ENCODE results near the gene UCKL1.
A peak's percentile ranks its signal among the peaks of the same experiment; 100 is the strongest.

UCKL1 gene

DNA sequence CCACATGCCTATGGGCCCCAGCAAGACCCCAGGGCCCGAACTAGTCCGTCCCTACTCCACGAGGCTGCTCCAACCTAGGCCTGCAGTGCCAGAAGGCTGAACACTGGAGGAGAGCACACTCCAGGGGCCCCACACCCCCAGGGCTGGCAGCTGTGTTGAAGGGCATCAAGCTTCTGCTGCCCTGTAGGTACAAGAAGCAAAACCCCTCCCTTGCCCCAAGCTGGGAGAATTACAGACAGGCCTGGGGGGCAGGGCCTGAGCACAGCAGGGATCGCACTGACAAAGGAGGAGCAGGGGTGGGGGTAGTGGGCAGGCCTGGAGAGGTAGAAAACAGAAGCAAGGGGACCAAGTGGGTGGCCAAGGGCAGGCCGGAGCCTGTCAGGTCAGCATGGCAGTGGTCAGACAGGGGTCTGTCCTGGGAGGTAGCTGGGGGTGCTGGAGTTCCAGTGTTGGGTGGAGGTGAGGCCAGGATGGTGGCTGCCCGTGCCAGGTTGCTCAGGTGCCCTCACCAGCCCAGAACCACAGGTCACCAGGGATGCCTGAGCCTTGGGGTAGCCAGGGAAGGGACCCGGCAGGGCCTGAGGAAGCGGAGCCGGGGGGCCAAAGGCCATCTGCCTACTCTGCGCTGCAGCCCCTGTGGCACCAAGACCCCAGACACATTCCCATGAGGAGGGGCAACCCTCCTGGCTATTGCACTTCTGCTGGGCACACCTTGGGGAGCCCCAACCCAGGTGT lies 2.9 kb upstream of the UCKL1 start:
- no peak for DNase-seq

DNA sequence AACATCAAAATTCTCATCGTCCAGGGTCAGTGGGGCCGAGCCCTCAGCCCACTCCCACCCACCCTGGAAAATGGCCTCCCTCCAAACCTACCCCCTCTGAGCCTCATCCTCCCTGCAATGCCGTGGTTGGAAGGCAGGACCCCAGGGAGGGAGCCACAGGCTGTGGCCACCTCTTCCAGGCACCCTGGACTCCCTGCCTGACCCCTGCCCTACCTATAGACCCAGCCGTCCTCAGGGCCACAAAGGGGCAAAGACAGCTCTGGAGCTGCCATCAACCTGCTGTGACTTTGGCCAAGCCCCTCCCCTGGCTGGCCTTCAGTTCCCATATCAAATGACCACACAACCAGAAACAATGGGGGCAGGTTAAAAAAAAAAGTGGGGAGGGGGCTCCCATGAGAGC lies 2.3 kb upstream of the UCKL1 start:
- no peak for DNase-seq

DNA sequence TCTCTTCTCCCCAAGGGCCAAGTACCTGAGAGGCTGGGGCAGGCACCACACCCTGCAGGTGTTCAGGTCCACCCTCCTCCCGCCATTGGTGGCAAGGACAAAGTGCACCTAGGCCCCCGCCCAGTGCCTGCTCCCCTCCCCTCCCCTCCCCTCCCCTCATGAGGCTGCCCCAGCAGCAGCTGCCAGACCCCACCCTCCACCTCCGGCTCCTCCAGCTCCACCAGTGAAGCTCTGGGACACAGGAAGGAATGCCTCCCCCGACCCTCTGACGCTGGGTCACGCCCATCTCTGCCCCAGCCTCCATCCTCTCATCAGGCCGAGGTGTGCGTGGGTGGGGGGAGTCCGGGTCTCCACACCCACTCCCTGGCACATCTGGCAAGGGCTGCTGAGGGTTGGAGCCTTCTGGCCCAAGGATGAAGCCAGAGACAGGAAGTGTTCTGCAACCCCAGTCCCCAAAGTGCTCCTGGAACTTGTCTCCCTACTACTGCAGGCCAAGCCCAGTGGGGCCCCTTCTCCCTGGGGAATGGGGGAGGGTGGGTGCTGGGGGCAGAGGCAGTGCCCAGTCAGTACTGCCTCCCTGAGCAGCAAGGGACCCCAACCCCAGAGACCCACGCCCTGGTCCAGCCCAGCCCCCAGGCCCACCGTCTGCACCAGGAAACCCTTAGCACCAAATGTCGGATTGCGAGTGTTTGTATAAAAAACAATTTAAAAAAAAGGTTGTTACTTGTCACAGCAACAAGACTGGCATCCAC lies 1.6 kb upstream of the UCKL1 start:
- peak; percentile 55 to 79 (median 74) for DNase-seq

DNA sequence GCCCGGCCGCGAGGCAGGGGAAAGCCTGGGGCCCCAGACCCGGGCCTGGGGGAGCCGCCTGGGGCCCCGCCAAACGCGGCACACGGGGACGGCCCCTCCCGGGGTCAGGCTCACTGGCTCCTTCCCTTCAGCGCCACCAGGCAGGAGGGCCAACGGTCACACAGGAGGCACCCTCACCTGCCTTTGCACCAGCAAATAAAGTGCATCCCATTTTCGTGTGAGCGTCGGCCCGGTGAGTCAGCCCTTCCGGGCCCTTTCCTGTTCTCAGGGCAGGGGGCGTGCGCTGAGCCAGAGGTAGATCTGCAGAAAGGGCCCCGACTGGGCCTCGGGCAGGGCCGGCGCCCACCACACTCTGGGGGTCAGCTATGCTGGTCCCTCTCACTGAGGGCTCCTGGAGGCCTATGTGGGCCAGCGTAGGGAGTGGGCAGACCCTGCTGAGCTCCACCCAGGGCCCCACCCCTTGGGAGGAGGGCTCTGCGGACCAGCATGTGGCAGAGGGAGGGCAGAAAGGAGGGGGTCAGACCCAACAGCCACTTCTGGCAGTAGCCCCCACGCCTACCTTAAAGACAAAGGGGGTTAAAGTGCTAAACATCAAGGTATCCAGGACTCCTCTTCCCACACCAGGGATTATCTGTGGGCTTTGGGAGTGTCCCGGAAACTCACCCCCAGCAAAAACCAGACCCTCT lies 931 bp upstream of the UCKL1 start:
- DNase-seq = peak; percentile 39 to 74 (median 50)

DNA sequence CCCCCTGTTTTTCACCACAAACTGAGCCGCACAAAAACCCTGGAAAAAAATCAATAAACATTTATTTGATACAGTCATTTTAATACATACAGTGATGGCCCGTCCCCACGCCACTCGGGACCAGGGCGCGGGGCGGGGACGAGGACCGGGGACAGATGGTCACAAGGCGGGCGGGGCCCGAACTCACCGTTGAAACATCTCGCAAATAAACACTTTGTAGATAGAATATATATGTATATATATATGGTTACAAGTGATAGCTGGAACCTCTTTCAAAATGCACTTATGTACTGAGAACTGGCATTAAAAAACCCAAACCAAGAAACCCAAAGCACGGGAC lies 418 bp upstream of the UCKL1 start:
- no peak for DNase-seq

DNA sequence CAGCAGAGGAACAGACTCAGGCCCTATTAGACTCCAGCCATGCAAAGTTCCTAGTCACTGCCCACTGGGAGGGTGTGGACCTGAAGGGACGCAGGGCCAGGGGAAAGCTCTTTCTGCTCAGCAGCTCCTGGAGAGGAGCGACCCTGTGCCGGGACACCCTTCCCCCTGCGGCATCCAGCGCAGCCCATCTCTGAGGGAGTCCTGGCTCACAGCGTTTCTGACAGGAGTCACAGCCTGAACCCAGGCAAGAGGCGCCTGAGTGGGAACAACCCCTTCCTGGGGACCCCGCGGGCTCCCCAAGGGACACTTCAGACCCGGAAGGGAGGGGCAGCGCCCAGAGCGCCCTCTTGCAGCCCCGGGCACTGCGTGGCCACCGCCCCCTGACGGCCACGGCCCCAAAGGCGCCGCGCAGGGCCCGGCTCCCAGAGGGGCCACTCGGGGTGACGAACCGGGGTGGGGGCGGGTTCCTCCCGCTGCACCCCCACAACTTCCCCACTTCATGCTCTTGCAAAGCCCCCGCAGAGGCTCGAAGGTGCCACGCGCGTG lies 862 bp downstream of the UCKL1 start:
- DNase-seq = peak; percentile 41 to 82 (median 54)

DNA sequence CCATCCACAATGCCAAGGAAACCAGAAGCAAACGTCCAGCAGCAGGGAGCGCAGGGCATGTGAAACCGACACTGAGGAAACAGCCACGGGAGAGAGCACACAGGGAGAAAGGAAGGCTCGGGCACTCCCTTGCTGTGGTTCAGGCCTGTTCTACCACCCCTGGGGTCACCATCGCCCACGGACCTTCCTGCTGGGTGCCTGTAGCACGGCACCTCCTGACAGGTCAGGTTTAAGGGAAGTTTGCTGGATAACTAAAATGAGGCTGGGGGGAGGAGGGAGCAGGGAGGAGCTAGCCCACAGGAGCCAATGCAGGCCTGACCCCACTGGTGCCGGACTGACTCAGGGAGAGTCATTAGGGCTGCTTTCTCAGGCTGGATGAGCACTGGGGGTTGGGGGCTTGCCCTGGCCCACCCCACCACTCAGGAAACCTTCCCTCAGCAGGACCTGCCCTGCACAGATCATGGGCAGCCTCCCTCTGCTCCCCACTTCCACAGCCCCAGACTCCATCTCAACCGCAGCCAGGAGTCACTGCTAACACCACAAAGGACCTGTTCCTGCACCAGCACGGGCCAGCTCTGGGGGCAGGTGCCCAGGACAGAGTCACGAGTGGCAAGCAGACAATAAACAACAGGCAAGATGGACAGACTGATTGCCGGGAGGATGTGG lies 2.3 kb downstream of the UCKL1 start:
- DNase-seq = no peak

DNA sequence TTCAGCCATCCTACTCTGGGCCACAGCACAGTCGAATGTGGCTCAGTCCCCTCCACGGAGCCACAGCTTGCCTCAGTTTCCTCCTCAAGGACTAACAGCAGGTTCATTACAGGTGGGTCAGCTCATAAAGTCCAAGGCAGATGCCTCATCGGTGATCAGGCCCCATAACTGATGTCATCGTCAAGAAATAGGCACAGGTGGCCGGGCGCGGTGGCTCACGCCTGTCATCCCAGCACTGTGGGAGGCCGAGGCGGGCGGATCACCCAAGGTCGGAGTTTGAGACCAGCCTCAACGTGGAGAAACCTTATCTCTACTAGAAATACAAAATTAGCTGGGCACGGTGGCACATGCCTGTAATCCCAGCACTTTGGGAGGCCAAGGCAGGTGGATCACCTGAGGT lies 3.4 kb downstream of the UCKL1 start:
- DNase-seq = no peak

DNA sequence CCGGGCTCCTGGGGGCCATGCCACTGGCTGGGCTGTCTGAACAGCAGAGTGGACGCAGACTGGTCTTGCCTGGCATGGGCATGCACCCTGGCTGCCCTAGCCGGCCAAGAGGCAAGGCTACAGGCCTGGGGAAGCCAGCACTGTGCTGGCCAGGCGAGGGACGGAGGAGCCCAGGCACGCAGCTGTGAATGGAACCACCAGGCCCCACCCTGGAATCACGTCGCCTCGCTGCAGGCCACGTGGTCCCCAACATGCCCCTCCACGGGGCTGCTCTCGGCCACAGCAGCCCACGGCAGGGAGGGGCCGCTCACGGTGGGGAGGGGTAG lies 4.0 kb downstream of the UCKL1 start:
- DNase-seq = no peak

DNA sequence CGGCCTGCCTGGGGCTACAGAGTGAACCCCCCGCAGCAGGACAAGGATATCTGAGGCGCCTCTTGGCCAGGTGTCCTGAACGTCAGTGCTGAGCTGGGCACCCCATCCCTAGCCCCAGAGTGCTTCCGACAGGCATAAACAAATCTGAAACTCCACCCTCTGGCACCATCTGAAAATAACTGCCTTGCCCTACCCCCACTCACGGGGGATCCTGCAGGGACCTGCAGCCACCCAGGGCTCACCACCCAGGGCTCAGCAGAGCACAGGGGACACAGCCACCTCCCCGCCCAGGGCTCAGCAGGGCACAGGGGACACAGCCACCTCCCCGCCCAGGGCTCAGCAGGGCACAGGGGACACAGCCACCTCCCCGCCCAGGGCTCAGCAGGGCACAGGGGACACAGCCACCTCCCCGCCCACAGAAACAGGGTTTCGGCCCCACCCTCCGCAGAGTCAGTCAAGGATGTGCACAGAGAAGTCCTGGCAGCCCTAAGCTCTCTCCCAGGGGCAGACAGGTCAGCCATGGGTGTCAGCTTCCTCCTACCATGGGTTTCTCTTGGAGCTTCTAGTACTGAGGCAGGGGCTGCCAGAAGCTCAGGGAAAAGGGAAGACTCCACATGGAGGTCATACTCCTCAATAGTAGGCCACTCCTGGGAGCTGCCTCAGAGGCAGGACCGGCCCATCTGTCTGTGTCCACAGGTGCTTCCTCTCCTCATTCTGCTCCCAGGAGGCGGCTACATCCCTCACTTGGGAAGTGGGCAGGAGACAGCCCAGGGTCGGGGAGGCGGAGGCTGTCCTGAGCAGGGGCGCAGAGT lies 4.6 kb downstream of the UCKL1 start:
- no peak for DNase-seq

DNA sequence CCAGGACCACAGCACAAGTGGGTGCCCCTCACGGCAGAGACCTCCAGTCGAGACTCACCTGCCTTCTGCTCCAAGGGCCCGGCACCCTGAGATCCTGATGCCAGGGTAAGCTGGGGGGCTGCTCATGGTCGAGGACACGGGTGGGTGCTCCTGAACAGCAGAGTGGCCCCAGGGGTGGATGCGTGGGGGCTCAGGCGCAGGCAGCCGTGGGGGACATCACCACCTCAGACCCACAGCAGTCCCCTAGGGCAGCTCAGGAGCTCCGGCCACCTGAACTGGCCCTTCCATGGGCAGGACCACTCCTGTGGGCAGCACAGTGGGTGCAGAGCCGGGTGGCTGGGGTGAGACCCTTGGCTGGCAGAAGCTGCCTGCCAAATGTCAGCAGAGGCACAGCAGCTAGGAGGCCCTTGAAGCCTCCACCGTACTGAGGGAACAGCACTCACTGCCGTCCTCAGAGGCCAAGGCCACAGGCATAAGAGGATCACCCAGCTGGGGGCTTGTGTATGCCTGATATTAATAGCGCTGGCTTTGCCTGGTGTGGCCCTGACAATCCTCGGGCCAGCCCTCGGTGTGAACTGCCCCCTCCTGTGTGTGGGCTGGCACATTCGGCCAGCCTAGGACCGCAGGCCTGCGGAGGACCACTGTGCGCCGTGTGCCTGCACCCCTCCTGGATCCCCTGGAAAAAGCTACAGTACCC lies 5.4 kb downstream of the UCKL1 start:
- DNase-seq = no peak

DNA sequence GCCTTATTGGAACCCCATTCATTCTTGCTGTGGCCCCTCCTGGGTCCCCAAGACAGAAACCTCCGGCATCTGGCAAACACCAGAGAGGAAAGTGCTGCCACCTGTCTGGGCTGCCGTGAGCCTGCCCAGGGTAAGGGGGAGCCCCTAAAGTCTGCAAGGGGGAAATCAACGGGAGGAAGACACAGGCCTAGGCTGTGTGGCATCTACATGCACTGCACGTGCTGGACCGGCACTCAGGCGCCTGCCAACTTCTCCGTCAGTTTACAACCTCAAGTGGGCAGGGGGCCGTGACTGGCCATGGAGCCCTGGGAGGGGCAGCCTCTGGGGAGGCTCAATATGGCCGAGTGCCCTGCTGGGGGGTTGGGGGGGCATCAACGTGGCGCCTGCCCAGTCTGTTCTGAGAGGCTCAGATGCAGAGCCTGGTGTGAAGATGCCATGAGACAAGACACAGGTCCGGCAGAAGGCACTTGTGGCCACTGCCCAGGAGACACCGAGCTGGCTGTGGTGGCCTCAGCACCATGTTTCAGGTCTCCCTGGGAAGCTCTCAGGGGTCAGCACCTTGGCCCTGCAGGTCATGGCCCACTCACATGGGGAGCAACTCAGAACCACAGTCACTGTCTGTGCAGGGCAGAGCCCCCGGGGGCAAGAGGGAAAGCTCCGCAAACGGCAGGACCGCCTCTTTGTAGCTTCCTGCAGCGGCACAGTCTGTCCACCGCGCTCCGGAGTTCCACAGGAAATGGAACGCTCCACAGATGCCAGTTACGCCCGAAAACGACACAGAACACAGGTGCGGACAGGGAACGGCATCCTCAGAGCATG lies 8.4 kb downstream of the UCKL1 start:
- peak in 2 of 4 experiments; percentile 30 to 41 for DNase-seq

DNA sequence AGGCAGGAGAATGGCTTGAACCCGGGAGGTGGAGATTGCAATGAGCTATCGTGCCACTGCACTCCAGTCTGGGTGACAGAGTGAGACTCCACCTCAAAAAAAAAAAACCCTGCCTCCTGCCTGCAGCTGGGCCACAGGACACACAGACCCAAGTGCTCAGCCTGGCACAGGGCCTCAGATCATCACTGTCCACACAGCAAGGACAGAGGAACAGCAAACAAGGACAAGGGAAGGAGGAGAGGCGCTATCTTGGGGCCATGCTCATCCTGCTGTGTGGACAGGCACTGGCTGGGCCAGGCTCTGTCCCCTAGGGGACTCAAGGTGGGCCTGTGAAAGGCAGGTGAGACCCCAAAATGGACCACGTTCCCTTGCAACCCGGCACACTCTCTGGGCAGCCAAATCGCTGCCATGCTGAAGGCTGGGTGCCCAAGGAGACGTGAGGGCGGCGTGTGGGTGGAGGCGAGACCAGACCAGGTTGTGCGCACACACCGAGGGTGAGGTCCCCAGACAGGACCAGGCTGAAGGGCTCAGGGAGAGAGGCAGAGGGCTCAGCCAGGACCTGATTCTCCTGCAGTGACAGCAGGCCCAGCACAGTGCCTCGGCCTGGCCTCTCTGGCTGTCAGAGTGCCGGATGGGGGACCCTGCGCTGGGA lies 9.1 kb downstream of the UCKL1 start:
- no peak for DNase-seq

DNA sequence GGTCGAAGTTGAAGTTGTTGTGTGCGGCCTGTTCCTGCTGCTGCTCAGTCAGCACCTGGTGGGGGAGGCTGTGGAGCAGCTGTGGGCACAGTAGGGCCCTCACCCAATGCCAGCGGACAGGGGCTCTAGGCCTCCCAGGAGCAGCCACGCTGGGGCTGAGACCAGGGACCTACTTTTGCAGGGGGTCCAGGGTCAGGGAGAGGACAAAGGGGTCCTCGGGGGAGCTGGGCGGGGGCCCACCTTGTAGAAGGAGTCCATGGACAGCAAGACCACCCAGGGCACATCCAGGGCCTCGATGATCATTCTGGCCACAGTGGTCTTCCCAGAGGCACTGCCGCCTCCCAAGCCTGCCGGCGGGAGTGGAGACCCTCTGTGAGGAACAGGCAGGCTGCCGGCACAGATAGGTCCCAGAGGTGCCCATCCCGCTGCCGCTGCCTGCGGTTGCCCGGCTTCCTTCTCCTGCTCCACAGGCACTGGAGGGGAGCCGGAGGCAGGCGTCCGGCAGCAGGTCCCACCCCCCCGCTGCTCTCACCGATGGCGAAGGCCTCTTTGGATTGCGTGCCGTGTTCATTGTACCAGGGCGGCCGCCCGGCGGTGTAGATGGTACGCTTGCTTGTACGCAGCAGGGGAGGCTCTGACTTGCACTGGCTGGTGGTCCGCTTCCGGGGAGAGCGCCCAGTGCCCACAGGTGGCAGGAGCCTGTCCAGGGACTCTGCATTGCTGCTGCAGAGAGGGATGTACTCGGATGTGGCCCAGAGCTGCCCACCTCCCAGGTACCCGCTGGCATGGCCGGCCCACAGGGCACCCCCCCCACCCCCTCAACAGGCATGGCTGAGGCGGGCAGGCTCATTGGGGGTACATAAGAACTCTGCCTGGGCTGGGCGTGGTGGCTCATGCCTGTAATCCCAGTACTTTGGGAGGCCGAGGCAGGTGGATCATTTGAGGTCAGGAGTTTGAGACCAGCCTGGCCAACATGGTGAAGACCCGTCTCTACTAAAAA lies 10.0 kb downstream of the UCKL1 start:
- no peak for DNase-seq

DNA sequence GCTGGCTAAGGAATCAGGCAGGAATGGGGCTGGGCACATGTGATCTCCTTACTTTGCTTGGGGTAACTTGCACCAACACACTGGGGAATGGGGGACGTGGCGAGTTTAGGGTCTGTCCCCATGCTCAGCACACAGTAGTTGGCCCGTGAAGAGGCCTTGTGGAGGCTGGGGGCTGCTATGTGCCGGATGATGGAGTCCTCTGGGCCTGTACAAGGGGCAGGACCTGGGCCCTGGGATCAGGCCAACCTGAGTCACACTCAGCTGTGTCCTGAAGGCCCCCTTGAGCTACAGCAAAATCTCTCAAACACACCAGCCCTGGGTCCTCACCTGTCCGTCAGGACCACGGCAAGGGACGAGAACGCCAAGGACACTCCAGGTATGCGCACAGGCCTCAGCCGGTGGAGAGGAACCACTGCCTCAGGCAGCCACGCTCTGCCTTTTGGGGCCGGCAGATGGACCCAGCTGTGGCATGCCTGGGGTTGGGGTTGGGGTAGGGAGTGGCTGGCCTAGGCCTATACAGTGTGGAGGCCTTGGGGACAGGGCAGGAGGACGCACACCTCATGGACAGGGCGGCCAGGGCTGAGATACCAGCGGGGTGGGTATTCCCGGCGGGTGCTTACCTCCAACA lies 11.1 kb downstream of the UCKL1 start:
- no peak for DNase-seq

DNA sequence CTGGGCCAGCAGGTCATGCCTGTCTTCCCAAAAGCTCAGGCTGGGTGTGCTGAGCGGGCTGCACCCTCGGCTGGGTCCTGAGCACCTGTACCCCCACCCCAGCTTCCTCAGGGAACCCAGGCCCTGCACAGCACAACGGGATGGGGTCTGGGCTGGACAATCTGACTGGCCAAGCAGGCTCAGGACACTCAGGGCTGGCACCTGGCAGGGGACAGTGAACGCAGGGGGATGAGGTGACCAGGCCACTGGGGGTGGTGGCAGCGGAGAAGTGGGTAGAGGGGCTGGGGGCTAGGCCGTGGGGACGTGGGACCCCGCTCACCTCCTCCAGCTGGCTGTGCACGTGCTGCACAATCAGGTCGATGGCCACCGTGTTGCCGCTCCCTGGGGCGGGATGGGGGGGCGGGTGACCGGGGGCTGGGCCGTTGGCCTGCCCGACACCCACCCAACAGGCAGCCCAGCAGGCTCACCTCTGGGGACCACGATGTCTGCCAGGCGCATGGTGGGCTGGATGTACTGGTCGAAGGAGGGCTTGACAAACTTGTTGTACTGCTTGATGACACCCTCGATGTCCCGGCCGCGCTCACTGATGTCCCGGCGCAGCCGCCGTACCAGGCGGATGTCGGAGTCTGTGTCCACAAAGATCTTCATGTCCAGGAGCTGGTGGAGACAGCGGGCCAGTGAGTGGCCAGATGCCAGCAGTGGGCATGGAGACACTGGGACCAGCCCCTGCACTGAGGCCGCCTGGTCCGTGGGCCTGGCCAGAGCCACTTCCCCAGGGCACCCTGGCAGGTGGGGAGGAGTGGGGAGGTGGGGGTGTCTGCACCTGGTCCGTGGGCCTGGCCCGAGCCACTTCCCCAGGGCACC lies 11.9 kb downstream of the UCKL1 start:
- no peak for DNase-seq

DNA sequence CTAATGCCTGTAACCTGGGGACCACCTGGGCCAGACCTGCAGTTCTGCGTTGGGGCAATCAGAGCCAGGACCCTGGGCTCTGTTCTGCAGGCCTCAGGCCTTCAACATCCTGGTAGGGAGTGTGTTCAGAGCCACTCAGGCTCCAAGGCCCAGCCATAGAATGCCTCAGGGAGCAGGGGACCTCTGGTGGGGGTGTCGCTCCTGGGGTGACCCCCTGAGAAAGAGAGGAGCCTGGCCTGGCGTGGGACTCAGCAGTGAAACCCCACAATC lies 12.5 kb downstream of the UCKL1 start:
- no peak for DNase-seq

All from suppressor macrophage (primary cell).